Activated CD4-positive, CD25-positive, alpha-beta regulatory T cell treated with anti-CD3 and anti-CD28 coated beads, Interleukin-2, amount 50 U/mL, for 72 hours (primary cell): ENCODE results near the gene FSD2.
A peak's percentile ranks its signal among the peaks of the same experiment; 100 is the strongest.
"Not testable (repeated sequence)": the region's sequence is repeated elsewhere in the genome, so short reads cannot be mapped to it uniquely, and the experiment has no call there.

Source experiments
- DNase-seq: peaks from one replicate; pipeline ENCODE4 v3.0.0; 2021

Gene FSD2

DNA sequence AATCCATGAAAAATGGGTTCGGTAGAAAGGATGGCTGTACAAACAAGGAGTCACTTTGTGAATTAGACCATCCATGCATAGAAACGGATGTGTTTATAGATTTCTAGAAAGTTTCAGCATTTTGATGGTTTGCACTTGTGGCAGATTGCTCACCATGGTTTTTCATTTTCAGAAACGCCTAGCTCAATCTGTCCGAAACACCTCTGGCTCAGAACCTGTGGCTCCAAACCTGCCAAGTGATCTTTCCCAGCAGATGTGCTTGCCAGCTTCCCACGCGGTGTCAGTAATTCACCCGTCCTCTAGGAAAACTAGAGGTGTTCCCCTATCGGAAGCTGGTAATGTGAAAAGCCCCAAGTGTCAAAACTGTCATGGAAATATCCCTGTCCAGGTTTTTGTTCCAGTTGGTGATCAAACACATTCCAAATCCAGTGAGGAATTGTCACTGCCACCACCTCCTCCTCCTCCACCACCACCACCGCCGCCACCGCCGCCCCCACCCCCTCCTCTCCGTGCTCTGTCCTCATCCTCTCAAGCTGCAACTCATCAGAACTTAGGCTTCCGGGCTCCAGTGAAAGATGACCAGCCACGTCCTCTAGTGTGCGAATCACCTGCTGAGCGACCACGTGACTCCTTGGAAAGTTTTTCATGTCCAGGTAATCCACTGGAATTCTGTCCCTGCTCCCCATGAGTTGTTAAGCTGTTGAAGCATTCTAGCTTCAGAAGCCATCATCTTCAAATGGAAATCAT is 24.7 kb upstream of the FSD2 start:
- no peak for DNase-seq

DNA sequence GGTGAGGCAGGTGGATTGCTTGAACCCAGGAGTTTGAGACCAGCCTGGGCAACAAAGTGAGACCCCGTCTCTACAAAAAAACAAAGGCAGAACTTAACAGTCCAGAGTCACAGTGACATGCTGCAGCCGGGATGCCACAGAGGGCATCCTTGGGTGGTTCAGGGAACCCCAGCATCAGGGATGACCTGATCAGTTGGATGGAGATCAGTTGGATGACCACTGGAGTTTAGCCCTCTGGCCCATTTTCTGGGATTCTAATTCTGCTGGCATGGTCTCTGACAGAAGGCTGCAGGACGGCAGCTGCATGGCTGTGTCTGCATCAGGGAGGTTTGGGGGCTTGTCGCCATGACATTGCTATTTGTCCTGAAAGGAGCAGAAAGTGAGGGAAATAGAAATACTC is 23.4 kb upstream of the FSD2 start:
- no peak for DNase-seq

DNA sequence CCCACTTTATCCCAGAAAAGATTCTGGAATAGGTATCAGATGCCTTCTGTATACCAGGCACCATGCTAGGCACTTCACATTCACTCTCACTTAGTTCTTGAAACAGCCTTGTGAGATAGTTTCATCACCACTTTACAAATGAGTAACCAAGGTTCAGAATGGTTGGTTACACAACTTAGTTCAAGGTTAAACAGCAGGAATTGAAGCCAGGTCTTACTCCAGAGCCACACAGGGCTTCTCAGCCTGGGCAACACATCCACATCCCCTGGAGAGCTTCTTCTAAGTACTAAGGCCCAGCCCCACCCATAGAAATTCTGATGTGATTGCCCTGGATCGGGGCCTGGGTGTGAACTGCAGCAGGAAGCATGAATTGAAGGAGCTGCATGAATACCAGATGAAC is 22.2 kb upstream of the FSD2 start:
- DNase-seq = no peak

DNA sequence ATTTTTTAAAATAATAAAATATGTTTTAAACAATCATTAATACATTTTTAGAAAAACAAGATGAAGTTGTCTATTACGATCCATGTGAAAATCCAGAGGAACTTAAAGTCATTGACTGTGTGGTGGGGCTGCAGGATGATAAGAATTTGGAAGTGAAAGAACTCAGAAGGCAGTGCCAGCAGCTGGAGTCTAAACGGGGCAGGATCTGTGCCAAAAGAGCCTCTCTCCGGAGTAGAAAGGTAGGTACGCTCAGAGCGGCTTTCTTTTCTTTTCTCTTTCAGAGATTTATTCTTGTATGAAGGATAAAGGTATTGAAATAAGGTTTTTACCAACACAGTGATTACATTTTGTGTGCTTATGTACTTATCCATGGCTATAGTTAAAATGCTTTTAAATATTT is 17.2 kb upstream of the FSD2 start:
- no peak for DNase-seq

DNA sequence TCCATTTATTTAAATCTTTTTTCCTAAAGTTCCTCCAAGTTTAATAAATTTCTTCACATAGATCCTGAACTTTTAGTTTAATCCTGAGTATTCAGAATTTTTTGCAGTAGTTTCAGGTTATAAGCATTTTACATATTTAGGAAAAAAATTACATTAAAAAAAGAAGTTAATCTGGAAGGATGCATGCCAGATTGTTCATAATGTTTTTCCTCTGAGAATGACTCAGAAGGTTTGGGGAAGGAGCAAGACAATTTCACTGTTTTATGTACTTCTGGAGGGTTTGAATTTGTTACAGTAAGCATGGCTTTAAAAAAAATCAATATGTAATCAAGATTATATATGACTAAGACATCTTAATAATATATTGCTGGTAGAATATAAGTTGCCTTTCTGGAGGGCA is 16.0 kb upstream of the FSD2 start:
- DNase-seq = not testable (repeated sequence)

DNA sequence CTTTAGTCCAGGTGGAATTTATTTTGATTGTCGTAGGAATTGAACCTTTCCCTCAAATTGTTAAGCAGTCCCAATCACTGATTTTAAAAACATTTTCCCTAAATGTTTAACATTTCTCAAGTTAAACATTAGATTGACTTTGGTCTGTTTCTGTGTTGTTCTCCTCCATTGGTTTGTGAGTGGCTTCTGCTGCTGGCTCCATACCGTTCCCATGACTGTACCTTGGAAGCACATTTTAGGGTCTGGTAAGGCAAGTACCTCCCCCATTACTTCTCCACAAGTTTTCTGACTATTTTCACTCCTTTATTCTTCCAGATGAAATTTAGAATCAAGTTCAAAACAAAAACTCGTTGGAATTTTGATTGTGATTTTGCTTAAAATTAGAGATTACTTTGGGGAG is 15.5 kb upstream of the FSD2 start:
- not testable (repeated sequence) for DNase-seq

DNA sequence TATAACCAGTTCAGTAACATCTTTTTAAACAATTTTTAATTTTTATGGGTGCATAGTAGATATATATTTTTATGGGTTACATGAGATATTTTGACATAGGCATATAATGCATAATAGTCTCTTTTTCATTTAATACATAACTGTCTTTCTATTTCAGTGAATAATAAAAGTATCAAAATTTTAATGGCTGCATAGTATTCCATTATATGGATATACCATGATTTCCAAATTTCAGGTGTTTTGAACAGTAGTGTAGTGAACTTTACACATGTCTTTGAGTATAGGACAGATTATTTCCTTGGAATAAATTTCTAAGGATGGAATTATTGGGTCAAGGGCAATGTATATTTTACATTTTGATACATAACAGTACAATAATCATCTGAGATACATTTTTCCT is 14.3 kb upstream of the FSD2 start:
- DNase-seq = no peak

DNA sequence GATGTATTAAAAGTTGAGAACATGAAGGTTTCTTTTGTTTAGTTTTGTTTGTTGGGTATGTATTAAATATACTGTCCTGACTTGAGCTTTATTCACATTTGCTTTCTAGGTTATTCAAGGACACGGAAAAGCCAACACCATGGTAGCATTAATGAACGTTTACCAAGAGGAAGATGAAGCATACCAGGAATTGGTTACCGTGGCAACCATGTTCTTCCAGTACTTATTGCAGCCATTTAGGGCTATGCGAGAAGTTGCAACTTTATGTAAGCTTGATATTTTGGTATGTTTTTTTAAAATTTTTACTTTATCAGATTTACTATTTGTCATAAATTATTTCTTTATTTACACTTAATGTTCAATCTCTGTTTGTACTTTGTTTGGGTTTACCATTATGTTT is 7.1 kb upstream of the FSD2 start:
- no peak for DNase-seq

DNA sequence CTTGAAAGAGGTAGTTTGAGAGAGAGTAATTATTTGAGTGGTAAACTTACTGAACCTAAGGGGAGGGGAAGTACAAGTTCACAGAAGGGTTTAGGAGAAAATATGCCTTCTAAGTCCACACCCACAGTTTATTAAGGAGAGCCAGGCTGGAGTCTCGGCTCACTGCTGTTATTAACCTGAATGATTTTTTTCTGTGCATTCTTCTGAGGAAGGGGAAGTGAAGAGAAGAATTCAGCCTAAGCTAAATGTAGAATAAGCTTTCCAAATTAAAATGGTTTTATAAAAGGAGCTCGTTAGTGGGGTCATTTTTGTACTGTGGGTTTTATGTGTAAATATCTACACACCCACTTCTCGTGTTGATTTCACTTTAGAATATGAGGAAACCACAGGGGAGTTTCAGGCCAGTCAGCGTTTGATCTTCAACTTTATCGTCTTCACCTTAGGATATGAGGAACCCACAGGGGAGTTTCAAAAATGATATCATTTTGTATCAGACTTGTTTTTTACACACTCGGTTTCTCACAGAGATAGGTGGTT is 5.1 kb upstream of the FSD2 start:
- no peak for DNase-seq

DNA sequence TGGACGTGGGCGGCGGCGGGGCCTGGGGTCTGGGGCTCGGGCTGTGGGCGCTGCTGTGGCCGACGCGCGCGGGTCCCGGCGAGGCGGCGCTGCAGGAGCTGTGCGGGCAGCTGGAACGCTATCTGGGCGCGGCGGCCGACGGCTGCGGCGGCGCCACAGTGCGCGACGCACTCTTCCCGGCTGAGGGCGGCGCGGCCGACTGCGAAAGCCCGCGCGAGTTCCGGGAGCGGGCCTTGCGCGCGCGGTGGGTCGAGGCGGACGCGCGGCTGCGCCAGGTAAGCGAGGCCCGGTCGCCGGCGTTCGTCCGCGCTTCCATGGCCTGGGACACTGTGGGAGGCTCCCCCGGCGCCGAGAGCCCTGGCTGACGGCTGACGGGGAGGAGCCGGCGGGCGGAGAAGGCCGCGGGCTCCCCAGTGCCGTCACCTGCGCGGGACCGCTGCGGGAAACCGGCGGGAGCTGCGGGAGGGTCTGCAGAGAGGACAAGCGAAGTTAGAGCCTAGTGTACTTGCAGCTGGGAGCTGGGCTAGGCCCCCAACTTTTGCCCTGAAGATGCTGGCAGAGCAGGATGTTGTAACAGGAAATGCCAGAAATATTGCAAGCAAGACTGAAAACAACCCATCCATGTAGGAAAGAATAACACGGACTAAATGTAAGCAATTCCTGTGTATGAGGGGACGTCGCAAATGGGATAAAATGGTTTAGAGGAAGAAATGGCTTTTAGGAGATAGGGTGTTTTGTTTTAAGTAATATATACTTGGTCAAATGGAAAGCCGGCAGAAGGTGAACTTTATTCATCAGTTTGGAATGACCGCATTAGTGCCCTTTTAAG is 4.4 kb upstream of the FSD2 start:
- DNase-seq = no peak

DNA sequence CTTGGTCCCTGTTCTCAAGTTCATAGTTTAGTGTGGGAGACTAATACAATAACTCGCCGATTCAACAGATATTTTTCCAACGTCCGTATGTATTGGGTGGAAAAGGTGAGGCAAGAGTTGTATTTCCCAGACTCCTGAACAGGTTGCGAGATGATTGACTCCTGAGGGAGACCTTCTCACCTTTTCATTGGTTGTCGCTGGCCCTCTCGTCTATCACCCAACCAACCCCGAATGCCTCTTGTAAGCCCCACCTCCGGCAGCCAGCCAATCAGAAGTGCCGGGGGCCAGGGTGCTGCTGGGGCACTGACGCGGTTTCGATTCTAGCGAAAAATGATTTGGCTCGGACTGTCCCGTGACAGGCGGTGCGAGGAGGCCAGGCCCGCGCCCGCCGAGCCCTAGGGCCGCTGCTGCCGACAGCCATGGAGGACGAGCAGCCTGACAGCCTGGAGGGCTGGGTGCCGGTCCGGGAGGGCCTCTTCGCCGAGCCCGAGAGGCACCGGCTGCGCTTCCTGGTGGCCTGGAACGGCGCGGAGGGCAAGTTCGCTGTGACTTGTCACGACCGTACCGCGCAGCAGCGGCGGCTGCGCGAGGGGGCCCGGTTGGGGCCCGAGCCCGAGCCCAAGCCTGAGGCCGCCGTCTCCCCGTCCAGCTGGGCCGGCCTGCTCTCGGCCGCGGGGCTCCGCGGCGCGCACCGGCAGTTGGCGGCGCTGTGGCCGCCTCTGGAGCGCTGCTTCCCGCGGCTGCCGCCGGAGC is 3.6 kb upstream of the FSD2 start, which contains the start of gene WHAMM:
WHAMM (plus strand) TSS at position 321 of the 753 bp plus-strand sequence; CDS start at position 420, 99 bp downstream.
- DNase-seq = peak; percentile 93

DNA sequence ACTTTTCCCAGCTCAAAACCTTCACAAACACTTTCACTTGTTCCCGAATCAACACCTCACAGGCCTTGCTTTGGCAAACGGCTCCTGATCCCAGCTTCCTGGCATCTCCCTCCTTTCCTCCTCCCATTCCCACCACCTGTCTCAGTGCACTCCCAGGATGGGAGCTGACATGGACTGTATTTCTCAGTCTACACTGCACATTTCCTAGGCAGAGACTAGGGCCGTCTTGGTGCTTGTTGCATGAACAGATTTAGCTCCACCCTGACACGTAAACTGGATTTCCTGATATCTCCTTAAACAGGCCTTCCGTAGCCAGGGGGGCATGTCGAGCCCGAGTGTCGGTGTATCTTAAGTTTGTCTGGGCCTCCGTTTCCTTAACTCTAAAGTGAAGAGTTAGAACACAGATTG is 2.8 kb upstream of the FSD2 start:
- no peak for DNase-seq

DNA sequence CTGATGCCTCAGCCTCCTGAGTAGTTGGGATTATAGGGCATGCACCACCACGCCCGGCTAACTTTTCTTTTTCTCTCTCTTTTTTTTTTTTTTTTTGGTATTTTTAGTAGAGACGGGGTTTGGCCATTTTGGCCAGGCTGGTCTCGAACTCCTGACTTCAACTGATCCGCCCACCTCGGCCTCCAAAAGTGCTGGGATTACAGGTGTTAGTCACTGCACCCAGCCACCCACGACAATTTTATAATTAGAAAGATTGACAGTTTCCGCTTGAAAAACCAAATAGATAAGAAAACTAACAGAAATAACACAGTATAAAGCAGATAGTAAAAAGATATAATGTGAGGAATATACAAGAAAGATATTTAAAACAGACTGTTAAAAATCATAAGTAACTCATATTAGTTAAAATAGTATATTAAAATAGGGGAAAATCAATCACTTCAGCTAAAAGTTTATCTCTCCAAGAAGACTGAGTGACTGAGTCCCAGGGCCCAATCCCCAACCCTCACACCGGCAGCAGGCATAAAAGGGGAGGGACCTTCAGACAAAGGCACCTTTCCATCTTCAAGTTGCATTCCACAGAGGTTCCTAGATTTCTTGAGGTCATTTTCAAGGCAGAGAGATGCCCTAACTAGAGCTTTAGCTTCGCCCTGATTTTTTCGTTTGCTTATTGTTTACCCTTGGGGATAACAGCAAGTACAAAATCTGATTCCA is 2.2 kb upstream of the FSD2 start:
- no peak for DNase-seq

DNA sequence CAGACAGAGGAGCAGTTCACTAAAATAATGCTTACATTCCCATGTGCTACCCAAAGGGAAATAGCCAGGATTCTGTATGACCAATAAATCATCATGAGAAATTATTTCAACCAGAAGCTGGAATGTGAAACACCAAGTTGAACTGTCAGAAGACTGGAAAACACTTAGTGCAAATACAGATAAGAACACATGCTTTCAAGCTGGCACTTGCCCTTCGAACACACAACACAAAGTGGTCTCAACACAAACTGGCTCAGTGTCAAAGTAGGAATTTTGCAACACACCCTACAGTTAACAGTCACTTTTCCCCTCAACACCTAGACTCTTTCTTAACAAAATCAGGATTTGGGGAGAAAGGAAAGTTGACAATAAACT is 1.3 kb downstream of the FSD2 start:
- no peak for DNase-seq

DNA sequence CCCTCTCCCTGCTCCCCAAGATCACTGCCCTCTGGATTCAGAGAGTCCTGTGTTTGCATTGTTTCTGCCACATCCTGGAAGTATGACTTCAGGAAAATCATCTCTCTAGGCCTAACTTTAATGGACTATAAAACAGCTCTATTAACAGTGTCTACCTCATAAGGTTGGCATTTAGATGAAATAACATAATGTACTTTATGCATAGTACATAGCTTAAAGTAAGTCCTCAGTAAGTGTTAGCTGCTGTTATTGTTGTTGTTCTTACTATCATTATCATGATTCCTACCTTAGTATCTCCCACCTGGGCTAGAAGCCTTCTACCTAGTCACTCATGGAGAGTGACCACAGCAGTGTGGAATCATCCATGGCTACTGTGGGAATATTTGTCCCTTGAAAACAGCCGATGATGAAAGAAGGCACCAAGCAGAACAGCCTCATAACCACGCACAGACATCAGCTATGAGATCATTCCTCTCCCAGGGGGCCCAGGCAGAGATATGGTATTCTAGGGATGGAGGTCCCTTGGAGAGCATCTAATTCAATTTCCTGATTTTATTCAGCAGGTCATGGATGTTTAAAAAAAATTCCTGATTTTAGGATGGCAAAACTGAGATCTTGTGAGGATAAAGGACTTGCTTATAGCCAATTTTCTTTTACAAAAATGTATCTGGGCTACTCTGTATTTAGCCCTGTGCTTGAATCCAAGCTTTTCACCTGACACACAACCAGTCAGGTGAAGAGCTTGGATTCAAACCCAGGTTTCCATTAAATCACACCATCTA is 1.9 kb downstream of the FSD2 start:
- no peak for DNase-seq

DNA sequence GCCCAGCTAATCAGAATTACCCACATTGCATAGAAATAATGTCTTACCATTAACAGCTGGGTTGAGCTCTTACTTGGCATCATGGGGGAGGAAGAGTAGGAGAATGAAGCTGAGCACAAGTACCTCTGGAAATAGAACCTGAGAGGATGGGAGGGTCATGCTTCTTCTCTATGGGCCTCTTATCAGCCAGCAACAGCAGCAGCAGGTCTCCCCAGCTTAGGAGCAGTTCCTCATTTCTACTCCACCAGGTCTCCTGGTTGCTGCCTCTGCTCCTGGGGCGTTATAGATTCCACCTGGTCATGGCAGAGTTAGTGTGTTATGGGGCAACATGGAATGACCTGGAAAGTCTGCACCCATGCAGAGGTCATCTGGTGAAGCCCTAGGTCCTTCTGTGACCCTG is 3.4 kb downstream of the FSD2 start:
- DNase-seq = no peak

DNA sequence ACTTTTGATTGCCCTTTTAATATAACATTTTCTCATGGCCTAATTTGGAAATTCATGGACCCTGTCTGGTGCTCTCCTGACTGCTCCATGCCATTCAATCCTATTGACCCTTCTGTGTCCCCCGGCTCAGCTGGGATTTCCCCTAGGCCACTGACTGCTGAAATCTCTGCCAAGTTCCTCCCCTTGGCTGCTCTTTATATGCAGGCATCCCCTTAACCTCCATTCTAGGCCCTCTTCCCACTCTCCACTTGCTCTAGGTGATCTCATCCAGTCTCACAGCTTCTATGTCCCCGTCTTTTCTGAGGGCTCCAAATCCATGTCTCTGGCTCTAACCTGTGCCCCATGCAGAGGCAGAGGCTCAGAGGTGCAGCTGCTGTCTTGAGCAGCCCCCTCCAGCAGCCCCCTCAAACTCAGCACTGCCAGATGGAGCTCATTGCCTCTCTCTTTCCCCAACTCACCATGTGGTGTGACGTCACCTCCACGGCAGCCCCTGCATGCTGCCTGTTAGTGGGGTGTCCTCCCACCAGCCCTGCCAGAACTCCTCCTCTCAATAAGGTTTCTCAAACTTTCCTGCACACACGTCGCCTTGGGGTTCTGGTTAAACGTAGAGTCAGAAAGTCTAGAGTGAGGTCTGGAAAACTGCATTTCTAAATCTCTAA is 6.6 kb downstream of the FSD2 start:
- DNase-seq = no peak

DNA sequence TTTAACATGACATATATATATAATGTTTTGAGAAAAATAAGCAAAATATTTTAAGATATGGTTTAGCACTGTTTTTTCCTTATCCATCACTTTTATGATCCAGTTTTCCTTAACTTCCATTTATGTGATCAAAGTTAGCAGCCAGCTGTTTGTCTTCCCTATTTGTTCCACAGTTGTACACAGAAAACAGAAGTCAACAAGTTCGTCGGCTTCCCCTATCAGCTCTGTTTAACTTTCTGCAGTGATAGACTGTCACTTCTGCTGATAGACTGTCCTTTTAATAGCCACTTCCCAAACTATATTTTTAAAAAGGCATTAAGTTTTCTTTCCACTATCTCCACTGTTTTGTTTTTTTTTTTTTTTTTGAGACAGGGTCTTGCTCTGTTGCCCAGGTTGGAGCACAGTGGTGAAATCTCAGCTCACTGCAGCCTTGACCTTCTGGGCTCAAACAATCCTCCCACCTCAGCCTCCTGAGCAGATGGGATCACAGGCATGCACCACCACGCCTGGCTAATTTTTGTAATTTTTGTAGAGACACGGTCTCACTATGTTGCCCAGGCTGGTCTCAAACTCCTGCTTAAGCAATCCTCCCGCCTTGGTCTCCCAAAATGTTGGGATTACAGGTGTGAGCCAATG is 7.2 kb downstream of the FSD2 start:
- no peak for DNase-seq

DNA sequence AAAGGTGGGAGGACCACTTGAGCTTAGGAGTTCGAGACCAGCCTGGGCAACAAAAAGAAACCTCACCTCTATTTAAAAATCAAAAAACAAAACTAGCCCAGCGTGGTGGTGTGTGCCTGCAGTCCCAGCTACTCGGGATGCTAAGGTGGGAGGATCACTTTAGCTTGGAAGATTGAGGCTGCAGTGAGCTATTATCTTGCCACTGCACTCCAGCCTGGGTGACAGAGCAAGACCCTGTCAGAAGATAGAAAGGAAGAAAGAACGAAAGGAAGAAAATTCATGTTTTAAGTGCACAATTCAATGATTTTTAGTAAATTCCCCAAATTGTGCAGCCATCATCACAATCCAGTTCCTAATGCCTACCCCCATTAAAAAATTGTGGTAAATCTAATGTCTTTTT is 7.8 kb downstream of the FSD2 start:
- no peak for DNase-seq

DNA sequence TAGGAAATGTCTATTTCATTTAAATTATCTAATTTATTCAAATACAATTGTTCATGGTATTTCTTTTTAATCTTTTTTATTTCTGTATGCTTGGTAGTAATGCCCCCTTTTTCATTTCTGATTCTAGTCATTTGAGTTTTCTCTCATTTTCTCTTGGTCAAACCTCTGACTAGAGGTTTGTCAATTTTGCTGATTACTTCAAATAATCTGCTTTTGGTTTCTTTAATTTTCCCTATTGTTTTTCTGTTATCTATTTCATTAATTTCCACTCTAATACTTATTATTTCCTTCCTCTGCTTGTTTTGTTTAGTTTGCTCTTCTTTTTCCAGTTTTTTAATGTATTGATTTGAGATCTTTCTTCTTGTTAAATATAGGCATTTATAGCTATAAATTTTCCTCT is 12.1 kb downstream of the FSD2 start:
- no peak for DNase-seq

DNA sequence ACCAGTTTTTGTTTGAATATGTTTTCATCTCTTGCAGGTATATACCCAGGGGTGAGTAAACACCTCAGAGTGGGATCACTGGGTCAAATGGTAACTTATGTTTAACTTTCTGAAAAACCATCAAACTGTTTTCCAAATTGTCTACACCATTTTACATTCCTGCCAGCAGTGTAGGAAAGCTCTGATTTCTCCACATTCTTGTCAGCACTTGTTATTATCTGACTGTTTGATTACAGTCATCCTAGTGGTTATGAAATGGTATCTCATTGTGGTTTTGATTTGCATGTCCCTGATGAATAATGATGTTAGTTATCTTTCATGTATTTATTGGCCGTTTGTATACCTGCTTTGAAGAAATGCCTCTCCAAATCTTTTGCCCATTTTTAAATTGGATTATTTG is 13.8 kb downstream of the FSD2 start:
- no peak for DNase-seq
